Vagina (tissue), 2 donors: ENCODE results near the gene LRRIQ1.

Source experiments
- CTCF ChIP-seq, 3 experiments: fragments of 450-650 bp in 2 of 3; fragments of 200-600 bp in 1 of 3; sonication (generic) in 1 of 3; IDR thresholded peaks; one replicate each; pipeline ENCODE4 v1.5.1; 2017 to 2019; ENCODE audit warnings: antibody characterized with exemption in 3 of 3, mild to moderate bottlenecking in 2 of 3, moderate library complexity in 2 of 3
- POLR2AphosphoS5 ChIP-seq, 2 donors: sonication (generic); formaldehyde crosslinking; IDR thresholded peaks; one replicate each; pipeline ENCODE4 v1.9.0; 2017; ENCODE audit warnings: antibody characterized with exemption in 2 of 2, mild to moderate bottlenecking in 2 of 2, low read depth in 1 of 2; ENCODE audit not compliant: insufficient read depth in 1 of 2

GRCh38 chr12:85190728-85191127, 154.6 kb downstream of the LRRIQ1 start:
- TF ChIP-seq POLR2AphosphoS5 (IDR thresholded peaks at IDR 0.05; ENCODE audit: insufficient read depth in 1 of 2, low read depth in 1 of 2) (no peak), CTCF (IDR thresholded peaks at IDR 0.05) (no peak)
